ENCODE results near the gene GFOD1.

Gene GFOD1

GRCh38 chr6:13487122-13488014 lies at the start of gene GFOD1:
TSS of gene GFOD1 (minus strand) at chr6:13487600. CDS start at chr6:13486890, 710 bp downstream.
- H3K9me3 ChIP-seq (ENCODE audit: control insufficient read depth, insufficient read depth, low read depth, low read length) = no peaks in the 10 kb centered on the region
- peaks cover 57% of the 10 kb centered on the region for H3K27me3 ChIP-seq (ENCODE audit: control insufficient read depth, insufficient read depth, low read length)
- peak within 1 kb of the TSS; percentile 55 for H3K9ac ChIP-seq (ENCODE audit: low read length)
- H3K4me1 ChIP-seq (ENCODE audit: control insufficient read depth, insufficient read depth, low read length) = peaks cover 24% of the 10 kb centered on the region
- H3K4me3 ChIP-seq (ENCODE audit: low read depth, low read length) = peak within 1 kb of the TSS; percentile 65
- no peaks in the 10 kb centered on the region for H3K36me3 ChIP-seq (ENCODE audit: control insufficient read depth, insufficient read depth, low read length)
- H3K27ac ChIP-seq (ENCODE audit: low read depth, low read length) = no peak within 1 kb of the TSS

- no peak overlapping the region for H3K9ac ChIP-seq (ENCODE audit: low read length)
- no peaks in the 10 kb centered on the region for H3K27me3 ChIP-seq (ENCODE audit: control insufficient read depth, insufficient read depth, low read length)
- H3K4me3 ChIP-seq (ENCODE audit: low read depth, low read length) = no peak overlapping the region
- H3K27ac ChIP-seq (ENCODE audit: low read depth, low read length) = no peak overlapping the region
- H3K9me3 ChIP-seq (ENCODE audit: control insufficient read depth, insufficient read depth, low read depth, low read length) = no peaks in the 10 kb centered on the region
- no peaks in the 10 kb centered on the region for H3K36me3 ChIP-seq (ENCODE audit: control insufficient read depth, insufficient read depth, low read length)
- peaks cover 16% of the 10 kb centered on the region for H3K4me1 ChIP-seq (ENCODE audit: control insufficient read depth, insufficient read depth, low read length)
Measured at GRCh38 chr6:13536796-13537526, 49.6 kb upstream of the GFOD1 start.

- Histone ChIP-seq H3K9ac (ENCODE audit: low read length) (no peak overlapping the region), H3K27ac (ENCODE audit: low read depth, low read length) (no peak overlapping the region), H3K4me3 (ENCODE audit: low read depth, low read length) (no peak overlapping the region), H3K4me1 (ENCODE audit: control insufficient read depth, insufficient read depth, low read length) (peaks cover 23% of the 10 kb centered on the region), H3K36me3 (ENCODE audit: control insufficient read depth, insufficient read depth, low read length) (no peaks in the 10 kb centered on the region), H3K27me3 (ENCODE audit: control insufficient read depth, insufficient read depth, low read length) (no peaks in the 10 kb centered on the region), H3K9me3 (ENCODE audit: control insufficient read depth, insufficient read depth, low read depth, low read length) (no peaks in the 10 kb centered on the region)
Measured at GRCh38 chr6:13535306-13535705, 47.9 kb upstream of the GFOD1 start.

GRCh38 chr6:13534536-13534935 lies 47.1 kb upstream of the GFOD1 start:
- no peak overlapping the region for H3K27ac ChIP-seq (ENCODE audit: low read depth, low read length)
- H3K27me3 ChIP-seq (ENCODE audit: control insufficient read depth, insufficient read depth, low read length) = no peaks in the 10 kb centered on the region
- no peak overlapping the region for H3K9ac ChIP-seq (ENCODE audit: low read length)
- H3K36me3 ChIP-seq (ENCODE audit: control insufficient read depth, insufficient read depth, low read length) = no peaks in the 10 kb centered on the region
- no peak overlapping the region for H3K4me3 ChIP-seq (ENCODE audit: low read depth, low read length)
- peaks cover 23% of the 10 kb centered on the region for H3K4me1 ChIP-seq (ENCODE audit: control insufficient read depth, insufficient read depth, low read length)
- no peaks in the 10 kb centered on the region for H3K9me3 ChIP-seq (ENCODE audit: control insufficient read depth, insufficient read depth, low read depth, low read length)

GRCh38 chr6:13531956-13532355 lies 44.6 kb upstream of the GFOD1 start:
- Histone ChIP-seq H3K9me3 (ENCODE audit: control insufficient read depth, insufficient read depth, low read depth, low read length) (no peaks in the 10 kb centered on the region), H3K4me1 (ENCODE audit: control insufficient read depth, insufficient read depth, low read length) (peaks cover 32% of the 10 kb centered on the region), H3K36me3 (ENCODE audit: control insufficient read depth, insufficient read depth, low read length) (no peaks in the 10 kb centered on the region), H3K27me3 (ENCODE audit: control insufficient read depth, insufficient read depth, low read length) (no peaks in the 10 kb centered on the region), H3K9ac (ENCODE audit: low read length) (no peak overlapping the region), H3K27ac (ENCODE audit: low read depth, low read length) (no peak overlapping the region), H3K4me3 (ENCODE audit: low read depth, low read length) (no peak overlapping the region)

- H3K27ac ChIP-seq (ENCODE audit: low read depth, low read length) = no peak overlapping the region
- no peaks in the 10 kb centered on the region for H3K9me3 ChIP-seq (ENCODE audit: control insufficient read depth, insufficient read depth, low read depth, low read length)
- H3K4me1 ChIP-seq (ENCODE audit: control insufficient read depth, insufficient read depth, low read length) = peaks cover 28% of the 10 kb centered on the region
- H3K9ac ChIP-seq (ENCODE audit: low read length) = no peak overlapping the region
- no peaks in the 10 kb centered on the region for H3K27me3 ChIP-seq (ENCODE audit: control insufficient read depth, insufficient read depth, low read length)
- no peaks in the 10 kb centered on the region for H3K36me3 ChIP-seq (ENCODE audit: control insufficient read depth, insufficient read depth, low read length)
- no peak overlapping the region for H3K4me3 ChIP-seq (ENCODE audit: low read depth, low read length)
Measured at GRCh38 chr6:13528777-13529343, 41.5 kb upstream of the GFOD1 start.

- H3K27ac ChIP-seq (ENCODE audit: low read depth, low read length) = no peak overlapping the region
- H3K4me3 ChIP-seq (ENCODE audit: low read depth, low read length) = no peak overlapping the region
- no peak overlapping the region for H3K9ac ChIP-seq (ENCODE audit: low read length)
Measured at GRCh38 chr6:13528232-13528631, 40.8 kb upstream of the GFOD1 start.

GRCh38 chr6:13527671-13528056 lies 40.3 kb upstream of the GFOD1 start:
- no peak overlapping the region for H3K27ac ChIP-seq (ENCODE audit: low read depth, low read length)
- no peaks in the 10 kb centered on the region for H3K27me3 ChIP-seq (ENCODE audit: control insufficient read depth, insufficient read depth, low read length)
- H3K4me3 ChIP-seq (ENCODE audit: low read depth, low read length) = no peak overlapping the region
- no peaks in the 10 kb centered on the region for H3K36me3 ChIP-seq (ENCODE audit: control insufficient read depth, insufficient read depth, low read length)
- peaks cover 28% of the 10 kb centered on the region for H3K4me1 ChIP-seq (ENCODE audit: control insufficient read depth, insufficient read depth, low read length)
- H3K9ac ChIP-seq (ENCODE audit: low read length) = no peak overlapping the region
- H3K9me3 ChIP-seq (ENCODE audit: control insufficient read depth, insufficient read depth, low read depth, low read length) = no peaks in the 10 kb centered on the region

More at GRCh38 chr6:13528232-13528631, 40.8 kb upstream of the GFOD1 start:
- H3K9me3 ChIP-seq (ENCODE audit: control insufficient read depth, insufficient read depth, low read depth, low read length) = no peaks in the 10 kb centered on the region
- H3K27me3 ChIP-seq (ENCODE audit: control insufficient read depth, insufficient read depth, low read length) = no peaks in the 10 kb centered on the region
- H3K4me1 ChIP-seq (ENCODE audit: control insufficient read depth, insufficient read depth, low read length) = peaks cover 28% of the 10 kb centered on the region
- H3K36me3 ChIP-seq (ENCODE audit: control insufficient read depth, insufficient read depth, low read length) = no peaks in the 10 kb centered on the region

GRCh38 chr6:13526727-13527670 lies 39.6 kb upstream of the GFOD1 start:
- Histone ChIP-seq H3K27ac (ENCODE audit: low read depth, low read length) (no peak overlapping the region), H3K4me1 (ENCODE audit: control insufficient read depth, insufficient read depth, low read length) (peaks cover 21% of the 10 kb centered on the region), H3K9me3 (ENCODE audit: control insufficient read depth, insufficient read depth, low read depth, low read length) (no peaks in the 10 kb centered on the region), H3K36me3 (ENCODE audit: control insufficient read depth, insufficient read depth, low read length) (no peaks in the 10 kb centered on the region), H3K9ac (ENCODE audit: low read length) (no peak overlapping the region), H3K4me3 (ENCODE audit: low read depth, low read length) (no peak overlapping the region), H3K27me3 (ENCODE audit: control insufficient read depth, insufficient read depth, low read length) (no peaks in the 10 kb centered on the region)

GRCh38 chr6:13526357-13526726 lies 38.9 kb upstream of the GFOD1 start:
- Histone ChIP-seq H3K9me3 (ENCODE audit: control insufficient read depth, insufficient read depth, low read depth, low read length) (no peaks in the 10 kb centered on the region), H3K4me1 (ENCODE audit: control insufficient read depth, insufficient read depth, low read length) (peaks cover 18% of the 10 kb centered on the region), H3K27me3 (ENCODE audit: control insufficient read depth, insufficient read depth, low read length) (no peaks in the 10 kb centered on the region), H3K4me3 (ENCODE audit: low read depth, low read length) (no peak overlapping the region), H3K27ac (ENCODE audit: low read depth, low read length) (no peak overlapping the region), H3K9ac (ENCODE audit: low read length) (no peak overlapping the region), H3K36me3 (ENCODE audit: control insufficient read depth, insufficient read depth, low read length) (no peaks in the 10 kb centered on the region)
